NCI-H1930 (cell line): Measurements from ENCODE around the gene CDH4.

Experiments used
- DNase-seq, 2 experiments: peaks; one replicate each; lab custom pipeline; 2025; lab: John Stamatoyannopoulos, UW

Gene CDH4

DNA sequence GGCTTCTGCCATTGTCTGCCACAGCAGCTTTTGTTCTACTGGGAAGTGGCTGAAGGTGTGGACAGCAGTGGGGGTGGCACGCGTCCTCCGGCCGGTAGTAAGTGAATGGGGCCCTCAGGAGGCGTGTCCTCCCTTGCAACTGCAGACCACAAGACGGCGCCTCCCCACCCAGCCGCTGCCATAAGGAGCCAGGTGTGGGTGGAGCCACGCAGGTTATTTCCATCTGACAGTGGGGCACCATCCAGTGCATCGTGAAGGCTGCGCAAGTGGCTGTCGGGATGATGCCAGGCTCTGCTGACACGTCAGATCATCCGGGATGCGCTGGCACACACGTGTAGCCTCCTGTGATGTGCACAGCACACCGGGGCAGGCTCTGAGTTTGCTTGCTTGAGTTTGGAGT lies 379.7 kb downstream of the CDH4 start:
- no peak for DNase-seq

DNA sequence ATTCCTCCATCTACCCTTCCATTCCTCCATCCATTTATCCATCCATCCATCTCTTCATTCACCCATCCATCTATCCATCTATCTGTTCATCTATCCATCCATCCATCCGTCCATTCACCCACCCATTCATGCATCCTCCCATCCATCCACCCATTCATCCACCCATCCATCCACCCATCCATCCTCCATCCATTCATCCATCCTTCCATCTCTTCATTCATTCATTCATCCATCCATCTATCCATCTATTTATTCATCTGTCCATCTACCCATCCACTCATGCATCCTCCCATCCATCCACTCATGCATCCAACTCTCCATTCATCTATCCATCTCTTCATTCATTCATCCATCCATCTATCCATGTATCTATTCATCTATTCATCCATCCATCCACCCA lies 380.9 kb downstream of the CDH4 start:
- DNase-seq, result no peak

DNA sequence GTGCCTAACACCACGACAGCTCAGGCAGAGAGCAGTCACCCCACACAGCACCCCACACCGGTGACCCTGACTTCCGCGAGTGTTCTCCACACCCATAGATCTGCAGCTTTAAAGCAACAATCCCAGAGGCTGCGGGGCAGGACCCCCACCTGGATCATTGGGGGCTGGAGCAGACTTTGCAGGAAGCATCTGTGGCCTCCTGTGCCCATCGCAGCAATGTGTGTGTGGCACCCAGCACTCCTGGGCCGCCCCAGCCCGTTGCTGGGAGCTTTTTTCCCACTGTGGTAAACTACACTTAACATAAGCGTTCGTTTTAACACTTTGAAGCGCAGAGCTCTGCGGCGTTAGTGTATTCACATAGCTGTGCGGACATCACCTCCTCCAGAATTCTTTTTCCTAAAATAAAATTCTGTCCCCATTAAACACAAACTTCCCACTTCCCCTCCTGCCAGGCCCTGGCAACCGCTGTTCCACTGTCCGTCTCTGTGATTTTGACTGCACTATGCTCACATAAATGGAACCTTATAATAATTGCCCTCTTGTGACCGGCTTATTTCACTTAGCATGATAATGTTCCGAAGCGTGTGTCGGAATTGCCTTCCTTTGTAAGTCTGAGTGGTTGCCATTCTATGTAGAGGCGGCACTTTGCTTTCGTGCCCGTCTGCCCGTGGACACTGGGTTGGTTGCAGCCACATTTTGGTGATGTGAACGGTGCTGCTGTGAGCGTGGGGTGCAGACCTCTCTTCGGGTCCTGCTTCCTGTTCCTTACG lies 382.5 kb downstream of the CDH4 start:
- DNase-seq, result no peak

DNA sequence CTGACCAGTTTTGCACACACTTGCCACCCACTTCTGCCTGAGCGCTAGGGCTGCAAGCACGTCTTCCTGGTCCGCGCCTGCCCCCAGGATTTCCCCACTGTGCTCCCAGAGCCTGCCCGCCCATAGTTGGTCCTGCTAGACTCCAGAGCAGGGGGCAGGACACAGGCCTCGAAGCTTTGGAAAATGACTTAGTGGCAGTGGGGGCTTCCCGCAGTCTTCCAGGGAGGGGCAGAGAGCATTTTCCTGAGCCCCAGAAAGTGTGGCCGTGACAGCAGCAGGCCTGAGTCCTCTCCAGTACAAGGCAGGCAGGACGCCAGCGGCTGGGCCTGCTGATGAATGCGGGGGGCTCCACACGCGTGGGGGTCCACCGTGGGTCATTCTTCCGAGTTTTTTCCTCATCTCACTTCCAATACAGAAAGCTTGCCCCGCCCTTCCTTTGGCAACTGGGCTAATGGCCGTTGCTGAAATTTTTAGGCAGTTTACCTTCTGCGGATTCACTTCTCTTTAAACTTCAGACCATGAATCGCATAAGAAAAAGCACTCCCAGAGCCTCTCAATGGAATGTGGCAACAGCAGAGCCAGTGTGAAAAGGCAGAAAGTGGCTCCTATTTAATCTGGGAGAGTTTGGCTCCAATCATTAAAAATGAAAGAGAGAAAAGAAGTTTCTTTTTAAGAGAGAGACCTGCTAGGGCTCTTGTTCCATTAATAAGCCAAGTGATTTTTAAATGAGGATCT lies 383.8 kb downstream of the CDH4 start:
- DNase-seq, result no peak

DNA sequence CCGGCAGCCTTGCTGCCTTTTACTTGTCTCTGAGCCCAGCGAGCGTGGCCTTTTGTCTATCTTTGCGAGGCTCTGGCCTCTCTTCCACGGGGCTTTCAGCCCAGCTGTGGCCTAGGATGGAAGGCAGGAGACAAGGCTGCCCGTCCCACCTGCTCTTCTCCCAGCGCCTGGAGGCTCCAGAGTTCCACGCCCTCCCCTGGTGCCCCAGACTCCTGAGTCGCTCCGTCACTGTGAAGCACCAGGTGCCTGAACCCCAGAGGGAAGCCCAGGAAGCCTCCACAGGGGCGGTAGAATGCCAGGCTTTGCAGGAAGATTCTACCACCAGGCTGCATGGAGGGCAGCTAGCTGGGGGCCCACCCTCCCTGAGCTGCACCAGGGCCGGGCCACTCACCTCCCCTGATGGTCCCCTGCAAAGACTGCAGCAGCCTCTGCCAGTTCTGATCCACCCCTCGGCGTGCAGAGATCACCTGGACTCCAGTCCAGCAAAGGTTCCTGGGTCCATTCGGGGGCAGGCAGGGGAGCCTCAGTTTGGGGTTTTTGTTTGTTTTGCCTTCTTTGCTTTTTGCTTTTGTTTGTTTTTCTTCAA lies 384.6 kb downstream of the CDH4 start:
- DNase-seq, result no peak

DNA sequence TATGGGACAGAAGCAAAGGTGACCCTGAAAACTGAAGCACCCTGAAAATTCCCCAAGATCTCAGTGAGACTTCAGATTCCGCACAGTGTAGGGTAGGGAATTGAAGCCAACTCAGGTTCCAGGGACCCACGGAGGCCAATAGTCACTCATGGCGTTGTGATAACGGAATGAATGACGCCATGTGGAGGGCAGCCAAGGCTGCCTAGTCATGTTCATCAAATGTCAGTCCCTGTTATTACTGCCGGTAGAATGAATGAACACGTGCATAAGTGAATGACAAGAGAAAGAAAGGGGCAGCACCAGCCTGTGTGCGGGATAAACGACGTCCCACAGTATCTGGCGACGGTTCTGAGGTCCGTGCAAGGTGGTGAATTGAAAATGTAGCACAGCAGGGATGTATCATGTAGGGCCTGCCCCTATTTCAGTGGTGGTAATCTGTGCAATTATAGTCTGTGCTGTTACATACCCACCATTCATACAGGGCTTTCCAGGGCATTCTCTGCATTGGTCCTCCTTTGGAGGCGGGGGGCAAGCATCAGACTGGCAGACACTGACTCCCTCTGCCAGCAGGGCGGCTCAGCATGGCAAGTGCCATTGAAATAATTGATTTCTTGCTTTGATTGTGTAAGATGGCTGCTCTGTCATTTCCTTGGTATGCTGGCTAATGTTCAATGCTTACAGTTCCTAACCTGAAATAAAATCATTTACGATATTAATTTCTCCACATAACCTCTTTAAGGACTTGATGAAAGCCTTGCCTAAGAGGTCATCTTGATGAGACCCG lies 386.9 kb downstream of the CDH4 start:
- DNase-seq, result no peak

DNA sequence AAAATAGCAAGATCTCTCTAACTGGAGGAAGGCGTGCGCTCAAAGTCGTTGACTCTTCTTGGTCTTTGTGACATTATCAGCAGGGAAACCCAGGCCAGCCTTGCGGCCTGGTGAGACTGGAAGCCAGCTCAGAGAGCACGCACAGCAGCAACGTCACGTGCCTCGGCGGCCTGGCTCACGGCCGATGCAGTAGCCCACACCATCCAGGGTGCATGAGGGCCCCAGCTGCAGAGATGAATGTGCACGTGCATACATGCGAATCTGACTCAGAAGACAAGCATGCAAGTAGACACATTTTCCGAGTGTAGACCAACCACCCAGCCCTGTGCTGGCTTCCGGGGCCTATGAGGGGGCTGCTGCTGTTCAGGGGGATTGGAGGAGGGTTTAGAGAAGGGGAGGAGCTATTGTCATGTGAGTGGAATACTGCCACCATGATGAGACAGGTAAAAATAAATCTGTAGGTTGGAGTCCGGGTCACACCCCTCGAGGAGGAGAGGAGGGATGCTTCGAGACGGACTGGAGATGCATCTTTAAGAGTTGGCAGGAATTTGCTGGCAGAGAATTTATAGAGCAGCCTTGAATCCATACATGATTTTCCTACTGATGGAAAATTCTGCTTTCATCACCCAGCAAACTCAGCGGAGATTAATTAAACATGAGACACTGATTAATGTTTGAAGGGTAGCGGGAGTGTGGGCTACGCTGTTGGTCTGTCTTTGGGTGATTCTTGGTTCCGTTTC lies 388.2 kb downstream of the CDH4 start:
- no peak for DNase-seq

DNA sequence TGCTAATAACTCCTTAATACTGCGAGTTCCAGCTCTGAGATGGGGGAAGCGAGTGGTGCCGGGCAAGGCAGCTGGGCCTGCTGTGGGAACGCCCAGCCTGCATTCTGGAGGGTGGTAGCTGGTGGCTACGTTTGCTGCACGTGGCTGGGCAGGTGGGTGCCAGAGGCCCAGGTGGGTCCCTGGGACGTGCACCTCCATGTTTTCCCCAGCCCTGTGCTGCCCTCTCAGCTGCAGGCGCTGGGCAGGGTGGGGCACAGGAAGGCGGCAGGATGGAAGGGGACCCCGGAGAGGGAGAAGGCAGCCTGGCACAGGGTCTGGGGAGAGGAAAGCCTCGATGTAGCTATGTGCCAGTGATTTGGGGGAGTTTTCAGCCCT lies 388.8 kb downstream of the CDH4 start:
- no peak for DNase-seq

DNA sequence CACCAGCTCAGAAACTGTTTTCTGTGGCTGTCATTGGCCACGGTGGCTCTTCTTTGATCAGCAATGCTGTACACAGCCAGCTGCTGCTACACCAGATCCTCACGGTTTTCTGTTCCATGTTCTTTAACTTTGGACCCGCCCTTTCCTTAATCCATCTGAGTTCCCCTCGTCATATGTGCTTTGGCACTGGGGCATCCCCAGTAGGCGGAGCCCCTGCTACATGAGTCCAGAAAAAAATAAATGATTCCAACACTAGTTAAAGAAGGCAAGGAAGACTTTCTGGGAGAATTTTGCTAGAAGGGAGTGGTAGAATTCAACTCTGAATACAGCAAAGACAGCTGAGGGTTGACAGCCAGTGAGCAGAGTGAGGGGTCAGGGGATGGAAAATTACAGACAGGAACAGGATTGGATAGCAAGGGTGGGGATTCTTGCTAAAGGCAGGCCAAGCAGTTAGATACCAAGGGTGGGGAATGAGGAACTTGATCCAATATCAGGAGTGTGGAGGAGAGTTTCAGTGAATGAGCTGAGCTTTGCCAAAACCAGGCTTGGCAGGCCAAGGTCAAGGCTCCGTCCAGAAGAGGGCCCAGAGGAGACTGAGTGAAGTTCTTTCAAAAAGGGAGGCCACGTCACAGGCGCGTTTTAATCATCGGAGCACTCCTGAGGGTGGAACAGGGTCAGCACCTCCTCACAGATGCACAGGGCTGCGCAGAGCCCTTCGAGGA lies 391.8 kb downstream of the CDH4 start:
- no peak for DNase-seq

DNA sequence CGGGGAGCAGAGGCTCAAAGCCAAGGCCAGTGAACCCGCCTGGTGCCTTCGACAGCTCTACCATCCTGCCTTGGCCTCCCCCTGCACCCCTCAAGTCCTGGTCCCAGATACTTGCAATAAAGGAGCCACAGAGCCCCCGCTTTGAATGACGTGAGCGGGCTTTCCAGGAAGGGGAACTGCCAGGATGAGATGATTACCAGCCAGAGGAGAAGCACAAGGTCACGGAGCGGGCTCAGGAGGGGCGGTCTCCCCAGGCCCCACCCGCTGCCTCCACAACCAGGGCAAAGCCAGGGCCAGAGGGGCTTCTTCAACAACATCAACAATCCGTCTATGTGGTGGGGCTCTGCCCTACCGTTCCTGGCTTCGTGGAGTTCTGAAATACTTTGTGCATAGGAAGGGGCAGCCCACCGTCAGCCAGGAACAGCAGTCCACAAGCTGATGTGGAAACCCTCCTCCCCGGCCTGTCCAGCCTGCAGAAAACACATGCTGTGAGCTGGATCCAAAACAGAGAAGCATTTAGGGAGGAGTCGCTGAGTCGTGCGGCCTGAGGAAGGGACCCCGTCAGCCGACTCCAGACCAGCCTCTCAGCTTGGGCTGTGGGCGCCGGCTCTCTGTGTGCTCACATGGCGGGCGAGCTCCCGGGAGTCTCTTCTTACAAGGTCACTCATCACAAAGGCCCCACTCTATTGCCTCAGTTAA lies 392.5 kb downstream of the CDH4 start:
- no peak for DNase-seq

DNA sequence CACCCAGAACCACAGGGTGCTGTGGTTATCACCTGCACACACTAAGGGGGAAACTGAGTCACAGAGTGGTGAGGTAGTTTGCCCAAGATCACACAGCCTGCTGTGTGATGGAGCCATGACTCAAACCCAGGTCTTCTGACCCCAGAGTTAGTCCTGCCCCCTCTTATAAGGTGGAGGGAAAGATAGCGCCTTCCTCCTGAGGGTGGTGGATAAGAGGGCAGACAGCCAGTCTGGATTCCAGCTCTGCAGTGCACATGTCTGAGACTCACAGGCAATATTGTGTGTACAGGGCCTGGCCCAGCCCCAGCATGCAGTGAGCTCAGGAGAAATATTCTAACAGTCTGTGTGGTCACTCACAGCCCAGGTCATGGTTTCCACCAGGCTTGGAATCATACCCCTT lies 393.7 kb downstream of the CDH4 start:
- no peak for DNase-seq

DNA sequence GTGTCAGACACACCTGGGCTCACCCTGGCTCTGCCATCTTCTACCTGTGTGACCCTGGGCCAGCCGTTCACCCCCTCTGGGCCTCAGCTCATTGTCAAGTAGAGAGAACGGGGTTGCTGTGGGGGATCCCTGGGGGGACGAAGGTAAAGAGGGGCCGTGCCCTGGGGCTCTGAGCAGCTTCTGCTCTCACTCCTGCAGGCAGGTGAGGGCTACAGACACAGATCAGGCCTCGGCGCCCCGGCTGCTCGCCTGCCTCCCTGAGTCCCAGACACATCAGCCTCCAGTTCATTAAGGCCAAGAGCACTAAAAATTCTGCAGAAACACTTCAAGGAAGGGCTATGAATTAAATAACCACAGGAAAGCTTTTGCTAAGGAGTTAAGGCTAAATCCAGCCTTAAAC lies 394.4 kb downstream of the CDH4 start:
- DNase-seq, result no peak

DNA sequence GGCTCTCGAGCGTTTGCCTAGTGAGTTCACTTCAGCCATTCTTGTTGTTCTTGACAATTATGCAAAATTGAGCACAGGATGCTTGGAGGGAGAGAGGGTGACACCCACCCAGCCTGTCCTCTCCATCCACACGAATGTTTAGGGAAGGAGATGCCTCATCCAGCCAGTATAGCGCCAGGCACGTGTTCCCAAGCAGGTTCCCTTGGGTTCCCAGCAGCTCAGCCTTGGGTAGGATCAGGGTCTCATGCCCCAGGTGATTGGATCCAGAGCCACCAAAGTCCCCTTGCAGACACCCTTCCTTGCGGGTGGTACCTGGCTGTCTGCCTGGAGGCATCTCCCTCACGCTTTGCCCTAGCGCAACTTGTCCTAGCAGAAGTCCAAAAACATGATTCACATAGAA lies 394.9 kb downstream of the CDH4 start:
- DNase-seq, result no peak

DNA sequence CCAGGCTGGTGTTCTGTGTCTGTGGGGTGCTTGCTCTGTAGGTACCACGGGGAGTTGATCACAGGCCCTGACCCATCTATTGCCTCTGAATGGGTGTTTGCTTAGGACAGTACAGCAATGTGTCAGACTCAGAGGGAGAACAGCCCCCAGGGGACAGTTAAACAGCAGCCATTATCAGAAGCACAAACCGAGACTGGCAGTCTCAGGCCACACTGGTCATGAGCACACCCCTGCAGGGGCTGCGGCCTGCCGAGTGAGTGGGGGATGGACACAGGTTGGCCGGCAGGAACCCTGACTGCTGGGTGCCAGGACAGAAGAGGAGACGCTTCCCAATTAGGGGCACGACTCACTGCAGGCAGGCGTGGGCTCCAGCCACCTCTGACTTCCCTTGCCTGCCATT lies 395.6 kb downstream of the CDH4 start:
- DNase-seq, result no peak

DNA sequence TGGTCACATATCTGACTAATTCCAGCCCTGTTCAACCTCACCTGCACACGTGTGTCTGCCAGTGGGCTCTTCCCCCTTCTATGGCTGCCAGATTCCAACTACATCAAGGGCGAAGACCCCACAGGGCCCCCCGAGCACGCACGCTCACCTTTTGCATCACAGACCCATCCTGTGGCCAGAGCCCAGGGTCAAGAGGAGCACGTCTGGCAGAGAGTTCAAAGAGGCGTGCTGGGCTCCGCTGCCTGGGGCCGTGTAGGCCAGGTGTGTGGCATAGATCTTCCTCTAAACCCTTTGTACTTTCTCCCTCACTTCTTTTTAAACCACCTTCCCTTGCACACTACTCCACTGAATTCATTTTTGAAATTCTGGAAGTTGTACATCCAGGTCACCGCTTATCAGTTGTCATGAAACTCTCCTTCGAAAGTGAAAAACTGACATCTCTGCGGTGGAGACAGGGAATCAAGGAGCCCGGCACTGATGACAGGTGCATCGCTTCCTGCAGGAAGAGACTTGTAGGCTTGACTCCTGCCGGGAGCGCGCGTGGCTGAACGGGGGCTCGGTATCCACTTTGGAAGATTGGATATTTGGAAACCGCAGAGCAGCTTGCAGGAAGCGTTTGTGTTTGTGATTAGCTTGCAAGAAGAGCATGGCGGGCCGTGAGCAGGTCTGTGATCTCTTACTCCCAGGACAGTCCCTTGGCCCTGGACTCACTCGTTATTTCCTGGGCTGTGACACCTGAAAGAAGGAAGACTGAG lies 397.2 kb downstream of the CDH4 start:
- no peak for DNase-seq

DNA sequence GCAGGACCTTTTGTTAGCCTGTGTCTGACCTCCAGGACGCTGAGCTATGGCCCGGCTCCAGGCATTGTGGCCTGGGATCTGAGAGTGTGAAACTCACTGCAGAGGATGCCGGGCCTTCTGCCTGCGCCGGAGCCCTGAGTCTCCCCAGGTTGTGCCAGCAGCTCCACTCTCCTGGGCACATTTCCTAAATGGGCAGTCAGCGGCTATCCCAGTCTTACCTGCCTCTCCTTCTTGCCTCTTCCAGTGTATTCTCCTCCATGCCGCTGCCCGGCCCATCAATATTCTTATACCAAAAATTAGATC lies 397.8 kb downstream of the CDH4 start:
- DNase-seq, result no peak

DNA sequence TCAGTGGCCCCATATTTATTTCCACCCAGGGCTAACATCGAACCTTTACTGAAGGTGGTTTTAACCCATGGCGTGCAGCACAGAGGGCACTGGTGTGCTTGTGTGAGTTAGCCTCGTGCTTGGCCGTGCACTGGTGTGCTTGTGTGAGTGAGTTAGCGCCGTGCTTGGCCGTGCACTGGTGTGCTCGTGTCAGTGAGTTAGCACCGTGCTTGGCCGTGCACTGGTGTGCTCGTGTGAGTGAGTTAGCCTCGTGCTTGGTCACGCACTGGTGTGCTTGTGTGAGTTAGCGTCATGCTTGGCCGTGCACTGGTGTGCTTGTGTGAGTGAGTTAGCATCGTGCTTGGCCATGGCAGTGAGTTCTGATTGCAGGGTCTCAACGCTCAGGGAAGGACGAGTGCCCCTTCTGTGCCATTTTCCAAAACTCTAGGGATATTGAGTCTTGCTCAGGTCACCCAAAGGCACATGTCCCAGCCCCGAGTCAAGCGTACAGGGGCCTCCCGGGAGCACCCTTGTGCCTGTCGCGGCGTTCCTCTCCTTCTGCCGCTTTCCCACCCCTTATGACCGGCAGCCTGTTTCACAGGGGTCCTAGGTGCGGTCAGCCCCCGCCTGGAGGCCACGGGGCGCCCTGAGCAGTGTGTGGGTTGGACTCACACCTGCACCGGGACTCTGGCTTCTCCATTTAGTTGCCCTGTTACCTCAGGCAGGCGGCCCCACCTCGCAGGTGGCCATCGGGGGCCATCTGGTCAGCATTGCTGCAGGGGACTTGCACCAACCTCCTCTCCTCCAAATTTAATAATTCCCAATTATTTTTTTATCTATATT lies 399.1 kb downstream of the CDH4 start:
- no peak for DNase-seq

DNA sequence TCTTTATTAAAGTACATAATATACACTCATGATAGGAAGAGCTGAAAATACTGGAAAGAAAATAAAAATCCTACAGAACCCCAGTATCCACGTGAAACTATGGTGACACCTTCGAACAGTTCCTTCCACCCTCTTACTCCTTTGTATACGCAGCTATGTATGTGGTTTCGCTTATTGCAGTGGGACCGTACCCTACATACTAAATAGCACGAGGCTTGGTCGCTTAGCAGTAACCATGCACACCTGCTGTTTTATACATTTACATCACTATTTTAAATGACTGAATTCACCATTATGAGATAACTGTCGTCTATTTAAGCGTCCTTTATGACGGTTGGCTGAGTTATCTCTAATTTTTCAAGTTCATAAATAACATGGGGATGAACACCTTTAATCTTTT lies 400.1 kb downstream of the CDH4 start:
- DNase-seq, result no peak

DNA sequence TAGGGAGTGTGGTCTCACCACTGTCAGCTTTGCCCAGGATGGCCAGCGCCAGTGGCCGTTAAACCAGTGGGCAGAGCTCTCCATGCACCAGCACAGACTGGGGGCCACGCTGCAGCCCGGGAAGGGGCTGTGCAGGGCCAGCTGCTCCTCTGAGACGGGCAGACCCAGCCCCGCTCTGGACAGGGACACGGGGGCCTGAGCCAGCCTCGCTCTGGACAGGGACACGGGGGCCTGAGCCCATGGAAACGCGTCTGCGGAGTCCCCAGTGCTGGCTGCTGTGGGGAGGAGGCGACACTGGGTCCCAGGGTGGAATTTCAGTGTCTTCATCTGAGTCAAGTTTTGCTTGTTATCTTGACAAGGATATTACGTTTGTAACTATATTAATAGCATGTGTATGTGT lies 402.7 kb downstream of the CDH4 start:
- no peak for DNase-seq
